Measurements from ENCODE around the gene ERGIC1.

- TF ChIP-seq, protein P1, sequence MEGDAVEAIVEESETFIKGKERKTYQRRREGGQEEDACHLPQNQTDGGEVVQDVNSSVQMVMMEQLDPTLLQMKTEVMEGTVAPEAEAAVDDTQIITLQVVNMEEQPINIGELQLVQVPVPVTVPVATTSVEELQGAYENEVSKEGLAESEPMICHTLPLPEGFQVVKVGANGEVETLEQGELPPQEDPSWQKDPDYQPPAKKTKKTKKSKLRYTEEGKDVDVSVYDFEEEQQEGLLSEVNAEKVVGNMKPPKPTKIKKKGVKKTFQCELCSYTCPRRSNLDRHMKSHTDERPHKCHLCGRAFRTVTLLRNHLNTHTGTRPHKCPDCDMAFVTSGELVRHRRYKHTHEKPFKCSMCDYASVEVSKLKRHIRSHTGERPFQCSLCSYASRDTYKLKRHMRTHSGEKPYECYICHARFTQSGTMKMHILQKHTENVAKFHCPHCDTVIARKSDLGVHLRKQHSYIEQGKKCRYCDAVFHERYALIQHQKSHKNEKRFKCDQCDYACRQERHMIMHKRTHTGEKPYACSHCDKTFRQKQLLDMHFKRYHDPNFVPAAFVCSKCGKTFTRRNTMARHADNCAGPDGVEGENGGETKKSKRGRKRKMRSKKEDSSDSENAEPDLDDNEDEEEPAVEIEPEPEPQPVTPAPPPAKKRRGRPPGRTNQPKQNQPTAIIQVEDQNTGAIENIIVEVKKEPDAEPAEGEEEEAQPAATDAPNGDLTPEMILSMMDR (IDR thresholded peaks at IDR 0.05), result no peak
- no peak for TF ChIP-seq POLR2A (IDR thresholded peaks at IDR 0.05)
These were observed 122.9 kb downstream of the ERGIC1 start for GRCh38 chr5:172956936-172957335.

Data from ovary (tissue), 3 donors.